GM19193 (cell line): ENCODE data around the gene PRC1.

ENCODE experiments used
- POLR2A ChIP-seq: IDR thresholded peaks from 4 replicates; pipeline ENCODE4 v1.6.1; 2011; ENCODE audit not compliant: insufficient read depth, insufficient read length; ENCODE audit errors: extremely low read depth

PRC1 gene

DNA sequence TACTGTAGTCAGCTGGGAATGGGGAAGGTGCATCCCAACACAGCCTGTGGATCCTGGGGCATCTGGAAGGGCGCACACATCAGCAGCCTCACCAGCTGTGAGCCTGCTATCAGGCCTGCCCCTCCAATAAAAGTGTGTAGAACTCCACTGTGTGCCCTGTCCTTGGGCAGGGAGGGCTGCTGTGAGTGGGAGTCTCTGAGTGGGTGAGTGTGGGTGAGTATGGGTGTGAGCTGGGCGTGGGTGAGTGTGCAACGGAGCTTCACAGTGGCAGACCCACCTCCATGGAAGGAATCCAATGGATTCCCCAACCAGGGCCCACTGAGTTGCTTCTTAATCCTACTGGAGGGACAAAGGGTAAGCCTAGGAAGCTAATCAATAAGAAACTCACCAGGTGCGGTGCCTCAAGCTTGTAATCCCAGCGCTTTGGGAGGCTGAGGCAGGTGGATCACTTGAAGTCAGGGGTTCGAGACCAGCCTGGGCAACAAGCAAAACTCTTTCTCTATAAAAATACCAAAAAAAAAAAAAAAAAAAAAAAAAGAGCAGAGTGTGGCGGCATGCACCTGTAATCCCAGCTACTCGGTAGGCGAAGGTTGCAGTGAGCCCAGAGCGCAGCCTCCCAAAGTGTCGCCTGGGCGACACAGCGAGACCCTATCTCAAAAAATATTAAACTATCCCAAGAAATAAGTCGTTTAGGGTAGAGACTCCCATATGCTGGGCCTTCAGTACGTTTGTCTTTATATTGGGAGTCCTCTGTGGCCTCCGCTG lies 40.2 kb downstream of the PRC1 start:
- TF ChIP-seq POLR2A = no peak

DNA sequence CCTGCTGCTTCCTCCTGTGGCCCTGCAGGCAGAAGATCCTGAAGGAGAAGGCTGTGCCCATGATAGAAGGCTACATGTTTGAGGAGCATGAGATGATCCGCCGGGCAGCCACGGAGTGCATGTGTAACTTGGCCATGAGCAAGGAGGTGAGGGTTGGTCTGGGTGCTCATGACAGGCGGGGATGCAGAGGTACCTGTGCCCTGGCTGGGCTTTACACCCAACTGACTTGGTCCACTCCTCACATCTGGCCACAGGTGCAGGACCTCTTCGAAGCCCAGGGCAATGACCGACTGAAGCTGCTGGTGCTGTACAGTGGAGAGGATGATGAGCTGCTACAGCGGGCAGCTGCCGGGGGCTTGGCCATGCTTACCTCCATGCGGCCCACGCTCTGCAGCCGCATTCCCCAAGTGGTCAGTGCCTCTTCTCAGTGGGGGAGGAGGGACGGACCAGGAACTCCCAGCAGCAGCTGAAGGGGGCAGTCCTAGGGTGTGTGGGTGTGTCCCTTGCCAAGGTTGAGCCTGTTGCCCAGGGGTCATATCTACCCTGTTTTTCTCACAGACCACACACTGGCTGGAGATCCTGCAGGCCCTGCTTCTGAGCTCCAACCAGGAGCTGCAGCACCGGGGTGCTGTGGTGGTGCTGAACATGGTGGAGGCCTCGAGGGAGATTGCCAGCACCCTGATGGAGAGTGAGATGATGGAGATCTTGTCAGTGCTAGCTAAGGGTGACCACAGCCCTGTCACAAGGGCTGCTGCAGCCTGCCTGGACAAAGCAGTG lies 41.2 kb downstream of the PRC1 start:
- no peak for TF ChIP-seq POLR2A

DNA sequence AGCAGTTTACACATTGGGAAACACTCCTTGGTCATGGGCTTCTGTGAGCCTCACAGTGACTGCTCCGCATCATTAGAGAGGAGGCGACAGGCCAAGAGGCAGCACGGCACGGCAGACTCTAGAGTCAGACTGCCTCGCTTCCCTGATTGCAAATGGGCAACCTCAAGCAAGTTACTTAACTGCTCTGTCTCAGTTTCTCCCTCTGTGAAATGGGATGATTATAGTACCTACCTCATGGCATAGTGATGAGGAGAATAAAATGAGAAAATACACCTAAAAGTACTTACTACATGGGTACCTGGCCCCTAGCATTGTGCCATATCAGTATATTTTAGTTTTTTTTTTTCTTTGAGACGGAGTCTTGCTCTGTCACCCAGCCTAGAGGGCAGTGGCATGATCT lies 43.7 kb downstream of the PRC1 start:
- no peak for TF ChIP-seq POLR2A

DNA sequence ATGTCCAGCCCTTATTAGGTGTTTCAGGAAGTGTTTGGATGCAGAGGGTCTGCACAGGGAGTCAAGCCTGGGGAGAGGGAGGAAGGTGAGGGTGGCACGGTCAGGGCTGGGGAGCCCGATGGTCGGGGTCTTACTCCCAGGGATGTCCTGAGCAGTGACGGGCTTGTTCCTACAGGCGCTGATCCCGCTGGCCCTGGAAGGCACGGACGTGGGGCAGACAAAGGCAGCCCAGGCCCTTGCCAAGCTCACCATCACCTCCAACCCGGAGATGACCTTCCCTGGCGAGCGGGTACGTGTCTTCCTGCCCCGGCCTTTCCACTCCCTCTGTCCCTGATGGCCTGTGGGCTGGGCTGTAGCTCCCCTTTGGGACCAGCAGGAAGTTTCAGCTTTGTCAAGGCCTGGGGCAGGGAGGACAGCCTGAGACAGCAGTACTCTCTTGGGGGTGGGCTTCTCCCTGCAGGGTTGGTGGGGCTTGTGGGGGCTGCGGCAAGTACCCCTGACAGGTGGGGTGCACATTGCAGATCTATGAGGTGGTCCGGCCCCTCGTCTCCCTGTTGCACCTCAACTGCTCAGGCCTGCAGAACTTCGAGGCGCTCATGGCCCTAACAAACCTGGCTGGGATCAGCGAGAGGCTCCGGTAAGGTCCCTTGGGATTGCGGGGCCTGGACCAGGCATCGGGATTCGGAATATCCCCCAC lies 44.2 kb downstream of the PRC1 start:
- no peak for TF ChIP-seq POLR2A

DNA sequence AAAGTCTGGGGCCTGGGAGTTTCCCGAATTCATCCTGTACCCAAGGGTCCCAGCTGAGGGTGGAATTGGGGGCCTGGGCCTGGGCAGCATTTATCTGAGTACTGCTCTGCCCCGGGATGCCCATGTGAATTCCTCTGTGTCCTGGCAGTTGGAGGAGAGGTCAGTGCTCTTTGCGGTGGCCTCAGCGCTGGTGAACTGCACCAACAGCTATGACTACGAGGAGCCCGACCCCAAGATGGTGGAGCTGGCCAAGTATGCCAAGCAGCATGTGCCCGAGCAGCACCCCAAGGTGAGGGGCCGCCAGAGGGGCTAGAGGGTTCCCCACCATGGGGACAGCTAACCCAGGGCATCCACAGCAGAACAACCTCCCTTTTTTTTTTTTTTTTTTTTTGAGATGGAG lies 45.8 kb downstream of the PRC1 start:
- no peak for TF ChIP-seq POLR2A

DNA sequence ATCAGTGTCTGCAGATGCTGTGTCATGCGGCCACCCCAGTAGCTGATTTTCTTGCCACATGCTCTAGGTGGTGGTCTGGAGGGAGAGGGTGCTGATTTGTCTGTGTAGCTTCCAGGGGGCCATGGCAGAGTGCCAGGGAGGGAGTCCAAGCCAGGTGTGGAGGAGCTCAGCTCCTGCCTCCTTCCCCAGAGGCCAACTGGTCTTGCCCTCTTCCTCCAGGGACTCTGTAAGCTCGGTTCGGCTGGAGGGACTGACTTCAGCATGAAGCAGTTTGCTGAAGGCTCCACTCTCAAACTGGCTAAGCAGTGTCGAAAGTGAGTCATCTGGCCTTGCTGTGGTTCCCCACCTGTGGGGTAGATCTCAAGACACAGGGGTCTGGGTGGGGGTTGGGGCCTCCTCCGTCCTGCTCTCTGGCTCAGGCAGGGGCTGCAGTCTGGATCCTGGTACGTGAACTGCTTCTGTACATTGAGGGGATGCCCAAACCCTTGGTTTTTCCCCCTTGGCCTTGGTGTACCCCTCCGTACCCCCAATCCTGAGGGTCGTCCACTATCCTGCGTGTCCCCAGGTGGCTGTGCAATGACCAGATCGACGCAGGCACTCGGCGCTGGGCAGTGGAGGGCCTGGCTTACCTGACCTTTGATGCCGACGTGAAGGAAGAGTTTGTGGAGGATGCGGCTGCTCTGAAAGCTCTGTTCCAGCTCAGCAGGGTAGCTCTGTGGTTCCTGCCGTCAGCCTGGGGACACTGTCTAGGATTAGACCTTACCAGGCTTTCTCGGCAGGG lies 46.6 kb downstream of the PRC1 start:
- TF ChIP-seq POLR2A = no peak

DNA sequence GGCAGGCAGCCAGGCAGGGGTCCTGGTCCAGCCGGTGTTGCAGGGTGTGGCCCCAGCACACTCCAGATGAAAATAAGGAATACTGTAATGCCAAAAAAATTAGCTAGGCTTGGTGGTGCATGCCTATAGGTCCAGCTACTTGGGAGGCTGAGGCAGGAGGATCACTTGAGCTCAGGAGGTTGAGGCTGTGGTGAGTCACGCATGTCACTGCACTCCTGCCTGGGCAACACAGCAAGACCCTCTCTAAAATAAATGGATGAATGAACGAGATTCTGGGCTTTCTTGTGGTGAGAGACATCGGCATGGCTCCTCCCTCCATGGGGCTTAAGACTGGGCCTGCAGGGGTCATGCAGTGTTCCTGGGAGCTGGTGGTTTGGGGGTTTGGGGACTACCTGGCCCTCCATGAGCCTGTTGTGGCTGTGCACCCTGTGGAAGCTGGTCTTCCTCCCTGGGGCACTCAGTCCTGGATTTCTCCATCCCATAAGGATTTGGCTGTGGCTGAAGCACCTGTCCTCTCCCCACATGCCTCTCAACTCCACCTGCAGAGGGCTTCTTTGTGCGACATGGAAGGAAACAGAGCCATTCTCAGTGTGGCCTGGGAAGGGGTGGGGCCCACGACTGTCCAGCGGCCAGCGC lies 47.3 kb downstream of the PRC1 start:
- no peak for TF ChIP-seq POLR2A

DNA sequence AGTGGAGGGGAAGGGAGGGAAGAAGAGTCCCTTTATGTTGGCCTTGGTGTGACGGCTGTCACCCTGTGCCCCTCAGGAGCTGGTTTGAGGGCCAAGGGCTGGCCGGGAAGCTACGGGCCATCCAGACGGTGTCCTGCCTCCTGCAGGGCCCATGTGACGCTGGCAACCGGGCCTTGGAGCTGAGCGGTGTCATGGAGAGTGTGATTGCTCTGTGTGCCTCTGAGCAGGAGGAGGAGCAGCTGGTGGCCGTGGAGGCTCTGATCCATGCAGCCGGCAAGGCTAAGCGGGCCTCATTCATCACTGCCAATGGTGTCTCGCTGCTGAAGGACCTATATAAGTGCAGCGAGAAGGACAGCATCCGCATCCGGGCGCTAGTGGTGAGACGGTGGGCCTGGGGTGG lies 47.8 kb downstream of the PRC1 start:
- TF ChIP-seq POLR2A = no peak

DNA sequence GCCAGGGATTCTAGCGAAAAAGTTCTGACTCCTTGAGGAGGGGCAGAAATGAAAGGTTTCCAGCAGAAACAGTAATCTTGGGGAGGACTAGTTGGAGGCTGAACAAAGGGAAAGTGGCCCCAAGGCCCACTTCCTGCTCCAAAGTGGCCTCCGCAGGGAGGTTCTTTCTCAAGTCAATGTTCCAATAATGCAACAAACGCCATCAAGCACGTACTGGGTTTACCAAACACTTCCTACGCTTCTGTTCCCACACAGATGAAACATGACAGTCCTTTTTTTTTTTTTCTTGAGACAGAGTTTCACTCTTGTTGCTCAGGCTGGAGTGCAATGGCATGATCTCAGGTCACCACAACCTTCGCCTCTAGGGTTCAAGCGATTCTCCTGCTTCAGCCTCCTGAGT lies 49.2 kb downstream of the PRC1 start:
- TF ChIP-seq POLR2A = no peak

DNA sequence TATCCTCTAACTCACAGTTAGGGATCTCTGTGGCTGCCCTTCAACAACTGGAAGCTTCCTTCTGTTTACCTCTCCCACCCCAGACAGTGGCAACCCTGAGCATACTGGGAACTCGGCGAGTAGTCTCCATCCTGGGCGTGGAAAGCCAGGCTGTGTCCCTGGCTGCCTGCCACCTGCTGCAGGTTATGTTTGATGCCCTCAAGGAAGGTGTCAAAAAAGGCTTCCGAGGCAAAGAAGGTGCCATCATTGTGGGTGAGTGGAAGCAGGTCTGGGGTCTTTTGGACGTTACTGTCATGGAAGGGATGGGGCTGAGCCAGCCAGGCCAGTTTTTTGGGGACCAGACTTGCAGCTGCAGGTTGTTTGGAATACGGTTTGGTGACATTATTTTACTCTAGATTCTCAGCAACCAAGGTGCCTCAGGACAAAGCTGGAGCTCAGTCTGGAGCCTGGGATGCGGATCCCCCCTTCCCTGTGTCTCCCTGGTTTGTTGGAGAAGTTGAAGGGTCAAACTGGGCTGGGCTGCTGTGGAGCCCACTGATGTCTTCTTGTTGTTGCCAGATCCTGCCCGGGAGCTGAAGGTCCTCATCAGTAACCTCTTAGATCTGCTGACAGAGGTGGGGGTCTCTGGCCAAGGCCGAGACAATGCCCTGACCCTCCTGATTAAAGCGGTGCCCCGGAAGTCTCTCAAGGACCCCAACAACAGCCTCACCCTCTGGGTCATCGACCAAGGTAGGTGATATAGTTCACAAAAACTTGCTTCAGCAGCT lies 51.8 kb downstream of the PRC1 start:
- TF ChIP-seq POLR2A = no peak

DNA sequence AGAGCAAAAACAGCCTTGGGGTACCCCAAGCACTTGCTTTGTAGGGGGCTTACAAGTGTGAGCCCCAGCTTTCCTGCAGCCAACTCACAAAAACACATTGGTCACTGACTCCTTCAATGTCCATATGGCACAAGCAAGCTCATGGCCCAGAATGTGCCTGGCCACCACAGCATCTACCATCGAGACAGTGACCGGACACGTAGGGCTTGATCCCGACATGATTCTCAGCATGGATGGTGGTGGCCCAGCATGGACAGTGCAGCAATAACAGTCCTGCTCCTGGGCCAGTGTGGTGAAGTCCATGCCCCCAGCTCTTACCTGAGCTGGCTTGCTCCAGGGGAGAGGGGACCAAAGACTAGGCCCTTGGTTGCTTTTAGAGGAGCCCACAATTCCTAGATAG lies 53.3 kb downstream of the PRC1 start:
- TF ChIP-seq POLR2A = no peak

DNA sequence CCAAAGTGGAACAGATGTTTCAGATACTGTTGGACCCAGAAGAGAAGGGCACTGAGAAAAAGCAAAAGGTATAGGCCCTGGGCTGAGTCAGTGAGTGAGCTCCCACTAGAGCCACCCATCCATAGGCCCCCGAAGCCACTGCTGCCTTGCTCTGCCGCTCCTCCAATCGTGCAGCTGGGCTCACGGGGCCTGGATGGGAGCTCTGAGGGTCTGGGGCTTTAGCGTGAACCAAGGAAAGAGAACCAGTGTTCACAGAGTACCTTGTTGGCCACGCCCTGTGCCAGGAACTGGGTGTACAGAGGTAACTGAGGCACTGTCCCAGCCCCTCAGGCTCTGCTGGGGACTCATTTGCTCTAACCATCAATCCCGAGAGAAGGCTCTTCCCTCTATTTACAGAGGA lies 54.6 kb downstream of the PRC1 start:
- TF ChIP-seq POLR2A = no peak

DNA sequence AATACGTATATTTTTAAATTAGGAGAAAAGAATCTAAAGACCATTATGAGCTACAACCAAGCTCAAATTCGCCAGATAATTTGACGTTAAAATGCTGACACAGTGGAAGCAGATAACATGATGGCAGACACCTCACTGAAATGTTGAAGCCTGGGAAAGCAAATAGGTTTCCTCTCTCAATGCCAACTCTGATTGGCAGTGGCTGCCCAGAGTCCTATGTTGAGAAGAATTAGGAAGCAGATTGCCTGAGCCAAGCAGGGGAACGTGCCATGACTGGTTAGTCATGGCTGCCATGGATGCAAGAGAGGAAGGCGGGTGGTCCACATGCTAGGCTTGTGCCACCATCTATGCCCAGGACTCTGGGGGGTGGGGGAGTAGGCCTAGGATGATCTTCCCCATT lies 56.1 kb downstream of the PRC1 start:
- no peak for TF ChIP-seq POLR2A

DNA sequence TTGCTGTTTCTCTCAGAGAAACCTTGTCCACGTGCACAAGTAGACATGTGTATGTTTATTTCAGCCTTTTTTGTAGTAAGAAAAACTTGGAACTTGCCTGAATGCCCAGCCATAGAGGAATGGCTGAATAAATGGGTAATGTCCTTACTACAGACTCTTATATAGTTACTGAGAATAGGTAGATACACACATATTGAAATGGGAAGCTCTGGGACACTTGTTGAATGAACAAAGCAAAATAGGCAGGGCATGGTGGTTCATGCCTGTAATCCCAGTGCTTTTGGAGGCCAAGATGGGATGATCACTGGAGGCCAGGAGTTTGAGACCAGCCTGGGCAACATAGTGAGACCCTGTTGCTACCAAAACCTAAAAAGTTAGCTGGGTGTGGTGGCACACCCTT lies 57.5 kb downstream of the PRC1 start:
- TF ChIP-seq POLR2A = no peak
